Cortex of kidney (tissue), 1 donor: ENCODE results near the gene DHH.
"Not testable (repeated sequence)": the region's sequence is repeated elsewhere in the genome, so short reads cannot be mapped to it uniquely, and the experiment has no call there.

Source experiments
- DNase-seq: peaks from one replicate; lab custom pipeline; 2025; lab: John Stamatoyannopoulos, UW

DHH gene

DNA sequence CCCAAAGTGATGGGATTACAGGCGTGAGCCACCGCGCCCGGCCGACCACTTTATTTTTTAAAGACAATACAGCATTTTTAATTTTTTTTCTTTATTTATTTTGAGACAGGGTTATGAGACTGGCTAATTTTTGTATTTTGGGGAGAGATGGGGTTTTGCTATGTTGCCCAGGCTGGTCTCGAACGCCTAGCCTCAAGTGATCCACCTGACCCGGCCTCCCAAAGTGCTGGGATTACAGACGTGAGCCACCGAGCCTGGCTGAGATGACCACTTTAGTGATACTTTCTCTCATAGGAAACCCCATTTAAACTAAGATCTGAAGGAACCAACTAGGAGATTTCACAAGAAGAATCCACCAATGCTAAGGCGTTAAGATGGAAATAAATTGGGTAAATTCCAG lies 23.6 kb downstream of the DHH start:
- DNase-seq: no peak

DNA sequence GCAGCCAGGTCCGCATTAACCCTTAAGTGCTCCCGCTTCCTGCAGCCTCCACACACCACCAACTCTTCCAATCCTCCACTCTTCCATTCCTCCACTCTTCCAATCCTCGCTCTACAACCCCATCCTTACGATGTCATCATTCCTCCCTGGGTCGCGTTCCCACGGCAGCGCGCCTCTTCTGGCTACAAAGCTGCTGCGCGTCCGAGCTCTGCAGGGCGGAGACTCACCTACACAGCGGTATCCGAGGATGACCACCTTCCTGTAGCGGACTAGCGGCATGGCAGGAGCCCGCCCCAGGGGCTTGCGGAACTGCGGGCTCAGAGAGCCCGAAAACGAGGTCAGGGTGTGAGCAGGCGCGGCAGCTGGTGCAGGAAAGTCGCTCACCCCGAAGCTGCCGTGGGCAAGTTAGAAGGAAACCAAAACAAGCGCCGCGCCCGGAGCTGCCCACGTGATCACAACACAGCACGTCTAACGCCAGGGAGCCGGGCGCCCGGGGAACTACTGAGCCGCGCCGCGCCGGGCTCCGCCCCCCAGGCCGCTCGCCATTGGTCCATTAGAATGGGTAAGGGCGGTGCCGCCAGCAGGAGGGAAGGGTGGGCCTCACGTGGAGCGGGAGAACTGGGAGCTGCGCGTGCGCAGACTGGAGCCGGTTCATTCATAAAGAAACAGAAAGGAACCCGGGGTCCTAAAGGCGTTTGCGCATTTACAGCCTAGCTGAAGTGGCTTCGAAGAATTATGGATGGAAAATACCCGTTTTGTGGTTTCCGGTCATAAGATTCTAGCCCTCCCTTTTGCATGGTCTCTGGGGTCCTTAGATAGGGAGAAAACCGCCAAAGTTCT lies 24.9 kb downstream of the DHH start, which contains the start of gene RHEBL1:
Gene RHEBL1, minus strand, starts transcription at position 473 of the 840 bp plus-strand sequence. Its CDS starts 194 bp downstream, at position 279.
- DNase-seq: peak; percentile 47

DNA sequence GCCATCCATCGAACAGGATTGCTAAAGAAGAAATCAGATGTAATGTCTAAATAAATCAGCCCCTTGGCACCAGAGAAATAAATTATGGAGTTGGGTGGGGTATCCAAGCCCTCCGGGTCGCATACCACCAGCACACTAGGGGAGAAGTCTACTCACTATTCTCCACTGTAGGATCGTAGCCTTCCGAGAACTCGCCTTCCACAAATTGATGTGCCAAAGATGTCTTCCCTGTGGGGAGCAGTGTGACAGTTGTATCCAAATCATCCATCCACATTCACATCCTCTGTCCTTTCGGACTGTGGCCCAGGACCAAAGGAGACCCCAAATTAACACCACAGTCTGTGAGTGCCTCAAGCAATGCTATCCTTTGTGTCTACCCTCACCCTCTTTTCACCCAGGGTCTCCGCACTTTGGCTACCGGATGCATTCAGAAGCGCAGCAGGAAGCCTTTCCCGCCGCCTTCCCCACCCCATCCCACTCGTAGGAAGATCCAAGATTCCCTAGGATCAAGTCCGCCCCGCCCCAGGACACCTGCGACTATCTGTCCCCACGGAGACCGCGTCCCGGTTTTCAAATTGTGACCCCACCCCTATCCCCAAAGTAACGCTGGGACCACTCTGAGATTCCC lies 25.6 kb downstream of the DHH start:
- no peak for DNase-seq

DNA sequence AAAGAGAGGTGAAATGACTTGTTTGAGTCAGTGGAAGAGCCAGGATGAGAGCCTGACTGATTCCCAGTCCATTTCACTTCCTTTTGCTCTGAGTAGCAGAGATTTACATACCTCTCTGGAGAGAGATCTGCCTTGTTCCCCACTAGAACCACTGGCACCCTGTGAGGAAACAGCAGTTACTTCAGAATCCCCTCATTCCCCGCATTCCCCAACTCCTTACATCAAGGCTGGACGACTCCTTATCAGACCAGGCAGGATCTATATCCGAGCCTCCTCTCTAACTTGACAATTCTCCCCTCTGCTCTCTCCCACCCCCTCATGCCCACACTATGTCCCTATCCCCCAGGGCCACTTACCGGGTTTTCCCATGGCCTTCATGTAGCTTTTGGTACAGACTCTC lies 28.5 kb downstream of the DHH start:
- no peak for DNase-seq

GRCh38 chr12:49064767-49065152 lies 29.8 kb downstream of the DHH start:
- no peak for DNase-seq

GRCh38 chr12:49061916-49062315 lies 32.7 kb downstream of the DHH start:
- DNase-seq: not testable (repeated sequence)

DNA sequence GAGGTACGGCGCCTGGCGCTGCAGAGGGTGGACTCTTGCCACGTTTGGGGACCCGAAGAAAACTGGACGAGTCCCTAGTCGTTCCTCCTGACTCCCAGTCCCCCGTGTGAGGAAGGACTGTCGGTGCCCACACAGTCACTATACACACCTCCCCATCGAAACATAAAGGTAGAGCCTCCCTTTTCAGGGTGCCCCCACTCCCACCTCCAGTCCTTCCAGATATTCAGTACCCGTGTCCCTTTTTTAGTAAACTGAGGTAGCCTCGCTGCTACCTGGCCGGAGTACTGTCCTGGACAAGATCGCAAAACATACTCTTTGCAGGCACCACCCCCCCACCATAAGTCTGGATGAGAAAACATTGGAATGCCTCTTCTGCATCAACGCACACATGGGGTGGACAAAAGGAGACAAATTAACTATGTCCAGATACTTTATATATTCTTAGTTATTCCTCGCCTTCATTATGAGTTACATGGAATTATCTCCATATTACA lies 33.4 kb downstream of the DHH start:
- DNase-seq: no peak

DNA sequence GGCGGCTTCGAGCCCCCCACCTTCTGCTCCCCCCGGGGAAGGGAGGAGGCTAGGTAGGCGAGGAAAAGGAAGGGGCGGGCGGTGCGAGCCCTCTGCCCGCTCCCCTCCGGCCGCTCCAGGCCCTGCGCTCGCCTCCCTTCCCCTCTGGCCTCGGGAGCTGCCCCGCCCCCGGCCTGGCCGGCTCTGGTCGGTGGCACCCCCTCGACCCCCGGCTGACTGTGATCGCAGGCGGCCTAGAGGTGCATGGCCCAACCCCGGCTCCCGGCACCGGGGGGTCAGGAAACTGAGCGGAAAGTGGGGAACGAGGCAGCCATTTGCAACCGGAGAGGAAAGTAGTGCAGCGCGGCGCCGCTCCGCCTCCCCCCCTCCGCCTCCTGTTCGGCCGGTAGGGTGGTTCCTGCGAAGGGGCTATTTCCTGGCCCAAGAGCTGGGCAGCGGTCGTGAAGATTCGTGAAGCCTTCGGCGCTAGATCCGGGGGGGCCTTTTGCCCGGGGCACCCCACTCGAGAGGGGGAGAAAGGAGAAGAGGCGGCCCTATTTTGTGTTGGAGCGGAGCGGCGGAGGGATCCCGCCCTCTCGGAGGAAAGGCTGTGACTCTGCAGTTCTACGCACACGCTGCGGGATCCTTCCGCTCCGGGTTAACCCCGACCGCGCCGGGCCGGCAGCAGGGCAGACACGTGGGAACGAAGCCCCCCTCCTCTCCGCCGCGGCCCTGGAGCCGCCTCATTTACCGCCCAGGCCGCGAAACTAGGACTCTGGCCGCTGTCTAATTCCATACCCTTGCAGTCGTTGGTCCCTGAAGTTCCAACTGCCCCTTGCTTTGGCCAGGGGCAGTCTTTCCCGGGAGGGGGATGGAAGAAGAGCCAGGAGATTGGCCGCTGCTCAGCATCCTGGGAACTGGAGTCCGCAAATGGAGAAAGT lies 34.1 kb downstream of the DHH start, which contains the start of gene KMT2D:
Gene KMT2D, minus strand, starts transcription at position 558 of the 920 bp plus-strand sequence. CDS start 5,470 bp downstream, outside the sequence.
- DNase-seq: no peak

GRCh38 chr12:49059299-49060171 lies 35.1 kb downstream of the DHH start:
- no peak for DNase-seq

DNA sequence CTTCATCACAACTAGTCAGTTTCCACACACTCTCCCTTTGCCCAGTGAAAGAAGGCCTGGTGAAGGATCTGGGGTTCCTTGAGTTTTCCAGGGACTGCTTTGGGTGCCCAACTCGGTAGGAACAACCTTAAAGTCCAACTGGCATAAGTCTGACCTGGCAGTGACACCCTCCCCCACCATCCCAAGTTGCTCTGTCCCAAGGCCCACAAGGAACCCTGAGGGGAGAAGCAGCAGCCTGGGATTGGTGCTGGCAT lies 35.6 kb downstream of the DHH start:
- DNase-seq: no peak

- no peak for DNase-seq
Measured at GRCh38 chr12:49058366-49059044, 36.1 kb downstream of the DHH start.

DNA sequence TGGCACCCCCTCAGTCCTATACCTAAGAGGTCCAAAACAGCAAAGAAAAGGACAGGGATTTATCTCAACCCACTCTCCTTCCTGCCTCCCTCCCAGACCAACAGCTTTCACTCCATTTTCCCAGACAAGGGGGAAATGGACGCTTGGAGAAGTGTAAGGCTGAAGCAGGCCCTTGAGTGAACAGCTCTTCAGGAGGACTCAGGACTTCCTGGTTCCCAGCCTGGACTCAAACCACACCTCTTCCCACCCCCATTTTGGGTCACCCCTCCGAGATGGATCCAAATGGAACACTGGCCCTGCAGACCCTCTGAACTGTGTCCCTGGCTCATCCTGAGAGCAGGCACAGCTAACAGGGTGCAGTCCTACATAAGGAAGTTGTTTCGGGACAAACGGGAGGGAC lies 36.7 kb downstream of the DHH start:
- DNase-seq: no peak

DNA sequence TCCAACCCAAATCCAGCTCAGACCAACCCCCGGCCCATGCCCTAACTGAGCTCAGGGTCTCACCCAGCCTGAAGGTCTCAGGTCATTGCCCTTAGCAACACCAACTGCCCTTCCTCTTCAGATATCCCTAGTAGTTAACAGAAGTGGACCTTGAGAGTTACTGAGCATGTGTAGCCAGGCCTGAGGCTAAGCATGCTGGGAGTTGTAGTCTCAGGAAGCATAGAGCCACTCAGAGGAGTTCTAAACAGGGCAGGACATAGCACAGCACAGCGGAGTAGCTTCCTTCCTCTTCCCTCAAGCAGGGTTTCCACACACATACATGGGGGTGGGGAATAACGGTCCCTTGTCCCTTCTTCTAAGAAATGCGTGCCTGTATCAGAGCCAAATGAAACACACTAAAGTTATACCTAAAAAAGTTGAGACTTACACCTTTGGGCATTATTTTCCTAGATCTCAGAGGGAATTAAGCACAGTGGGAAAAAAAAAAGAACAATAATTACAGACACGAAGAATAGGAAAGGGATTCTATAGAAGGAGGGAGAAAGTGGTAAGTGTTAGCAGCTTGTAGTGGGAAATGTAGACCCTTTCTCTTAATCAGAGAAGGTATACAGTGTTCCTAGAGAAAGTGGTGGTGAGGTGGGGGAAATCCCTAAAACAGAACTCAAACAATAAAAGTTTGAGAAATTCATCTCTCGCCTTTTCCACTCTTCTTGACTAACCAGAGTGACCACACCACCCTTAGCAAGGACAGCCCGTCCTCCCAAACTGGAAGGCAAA lies 38.4 kb downstream of the DHH start:
- DNase-seq: no peak

DNA sequence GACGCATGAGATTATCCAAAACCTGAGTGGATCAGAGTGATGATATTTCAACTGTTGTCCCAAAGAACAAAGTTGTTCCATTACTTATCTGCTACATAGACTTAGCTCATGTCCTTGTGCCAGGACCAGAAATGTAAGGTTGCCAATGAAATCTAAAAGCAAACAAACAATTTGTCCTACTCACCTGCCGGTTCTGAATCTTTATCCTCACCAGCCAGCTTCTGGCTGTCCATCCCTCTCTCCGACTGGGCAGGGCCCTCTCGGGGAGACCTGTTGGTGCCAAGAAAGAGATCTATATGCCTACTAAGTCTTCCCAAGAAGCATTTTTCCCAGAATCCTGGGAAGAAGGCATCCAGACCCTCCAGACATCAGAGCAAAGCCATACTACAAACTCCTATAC lies 39.5 kb downstream of the DHH start:
- DNase-seq: no peak

DNA sequence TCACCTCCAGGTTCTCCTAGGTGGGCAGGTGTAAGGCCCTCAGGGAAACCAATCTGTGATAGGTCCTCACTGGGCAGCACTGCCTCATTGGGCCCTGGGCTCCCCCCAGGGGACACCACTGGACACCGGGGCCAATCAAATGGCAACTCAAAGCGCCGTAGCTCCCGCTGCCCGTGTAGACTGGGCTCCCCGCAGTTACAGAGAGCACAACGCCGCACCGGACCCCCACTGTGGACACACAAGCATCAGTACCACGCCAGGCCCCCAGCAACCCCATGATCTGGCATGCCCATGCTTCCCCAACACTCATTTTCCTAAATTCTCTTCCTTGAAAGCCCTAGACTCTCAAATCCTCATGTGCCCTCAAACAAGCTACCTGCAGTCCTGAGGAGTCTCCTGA lies 40.1 kb downstream of the DHH start:
- no peak for DNase-seq

DNA sequence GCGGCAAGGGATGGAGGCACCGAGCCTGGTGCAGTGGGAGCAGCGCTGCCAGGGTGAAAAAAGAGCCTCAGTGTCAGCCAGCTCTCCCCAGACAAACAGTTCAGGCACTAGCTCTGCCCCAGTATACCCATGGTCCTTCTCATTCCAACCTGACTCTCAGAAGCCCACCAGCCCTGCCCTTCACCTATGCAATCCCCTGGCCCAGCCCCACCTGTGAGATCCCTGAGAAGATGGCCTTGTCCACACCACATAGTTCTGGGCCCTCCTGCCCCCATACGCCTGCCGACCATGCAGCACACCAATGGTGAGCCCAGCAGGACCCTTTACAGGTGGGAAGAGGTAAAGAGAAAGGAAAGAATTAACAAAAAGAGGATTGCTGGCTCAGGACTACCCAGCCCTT lies 40.5 kb downstream of the DHH start:
- no peak for DNase-seq

DNA sequence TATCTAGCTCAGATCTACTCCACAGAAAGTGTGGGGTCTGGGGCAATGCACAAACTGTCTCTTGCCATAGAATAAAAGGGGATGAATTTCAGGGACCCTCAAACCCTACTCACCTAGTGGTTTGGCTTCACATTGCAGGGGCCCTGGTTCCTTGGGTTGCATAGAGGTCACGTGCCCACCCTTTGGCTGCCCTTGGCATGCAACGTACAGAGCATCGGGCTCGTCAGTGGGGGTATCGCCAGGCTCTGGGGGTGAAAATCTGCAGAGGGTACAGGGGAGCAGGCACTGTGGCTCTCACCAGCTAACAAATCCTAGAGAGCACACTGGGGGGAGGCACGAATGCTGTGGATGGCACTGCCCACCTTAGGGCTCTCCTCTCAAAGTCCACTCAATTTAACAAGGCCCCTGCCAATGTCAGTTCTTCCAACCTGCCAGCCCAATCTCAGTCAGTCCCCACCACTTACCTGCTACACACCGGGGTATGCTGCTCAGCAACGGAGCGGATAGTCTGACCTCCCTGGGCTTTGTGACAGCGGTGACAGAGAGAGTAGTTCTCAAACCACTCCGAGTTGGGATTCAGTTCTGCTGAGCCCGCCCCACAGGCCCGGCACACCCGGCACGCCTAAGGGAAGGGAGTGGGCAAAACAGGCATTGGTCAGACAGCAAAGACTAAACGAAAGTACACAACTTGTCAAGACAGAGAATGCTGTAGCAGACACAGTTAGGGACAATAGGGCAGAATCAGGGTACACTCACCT lies 42.0 kb downstream of the DHH start:
- no peak for DNase-seq

- DNase-seq: no peak
Measured at GRCh38 chr12:49051777-49052438, 42.7 kb downstream of the DHH start.

GRCh38 chr12:49051373-49051764 lies 43.2 kb downstream of the DHH start:
- DNase-seq: no peak
